KMS-11 (cell line): ENCODE measurements around the gene TMEM132A.

Experiments used
- H2AFZ ChIP-seq: fragments of 200-600 bp; sonication (generic); 2 replicates; pipeline ENCODE4 v1.6.1; 2016; ENCODE audit warnings: antibody characterized with exemption, mixed run types, low read depth
- H3K27ac ChIP-seq: fragments of 200-600 bp; sonication (generic); 2 replicates; pipeline ENCODE4 v1.6.1; 2016; ENCODE audit warnings: mild to moderate bottlenecking, mixed run types
- H3K27me3 ChIP-seq: fragments of 200-600 bp; sonication (generic); 2 replicates; pipeline ENCODE4 v1.6.1; 2017; ENCODE audit warnings: mild to moderate bottlenecking, low read depth, mixed run types, moderate library complexity; ENCODE audit not compliant: insufficient read depth
- H3K36me3 ChIP-seq: fragments of 200-600 bp; sonication (generic); 2 replicates; pipeline ENCODE4 v1.6.1; 2017; ENCODE audit warnings: mild to moderate bottlenecking, mixed run types; ENCODE audit not compliant: insufficient read depth
- H3K4me1 ChIP-seq: fragments of 200-600 bp; sonication (generic); 2 replicates; pipeline ENCODE4 v1.6.1; 2016; ENCODE audit warnings: mild to moderate bottlenecking, low read depth, mixed run types; ENCODE audit not compliant: poor library complexity, severe bottlenecking
- H3K4me2 ChIP-seq: fragments of 200-600 bp; sonication (generic); 2 replicates; pipeline ENCODE4 v1.7.0; 2016; ENCODE audit warnings: mild to moderate bottlenecking, mixed run types
- H3K4me3 ChIP-seq: fragments of 200-600 bp; sonication (generic); IDR thresholded peaks from 2 replicates; pipeline ENCODE4 v1.6.1; 2017; ENCODE audit warnings: low read depth, low read length, mixed read lengths; ENCODE audit not compliant: insufficient read depth
- H3K79me2 ChIP-seq: fragments of 200-600 bp; sonication (generic); 2 replicates; pipeline ENCODE4 v1.6.1; 2016; ENCODE audit warnings: low read depth, mixed run types; ENCODE audit not compliant: insufficient read depth
- H3K9ac ChIP-seq: fragments of 200-600 bp; sonication (generic); 2 replicates; pipeline ENCODE4 v1.6.1; 2016; ENCODE audit warnings: mild to moderate bottlenecking, mixed run types
- H4K20me1 ChIP-seq: fragments of 200-600 bp; sonication (generic); 2 replicates; pipeline ENCODE4 v1.6.1; 2016; ENCODE audit warnings: mild to moderate bottlenecking, mixed run types; ENCODE audit not compliant: insufficient read depth
- TF ChIP-seq, protein P1 (sequence below): fragments of 200-600 bp; sonication (generic); conservative IDR thresholded peaks from 2 replicates; pipeline ENCODE4 v1.6.1; 2017; ENCODE audit warnings: low read depth, mild to moderate bottlenecking, antibody characterized with exemption, low read length, moderate library complexity, mixed read lengths

Gene TMEM132A

GRCh38 chr11:60966890-60967289 lies 42.6 kb downstream of the TMEM132A start:
- TF ChIP-seq, protein P1, sequence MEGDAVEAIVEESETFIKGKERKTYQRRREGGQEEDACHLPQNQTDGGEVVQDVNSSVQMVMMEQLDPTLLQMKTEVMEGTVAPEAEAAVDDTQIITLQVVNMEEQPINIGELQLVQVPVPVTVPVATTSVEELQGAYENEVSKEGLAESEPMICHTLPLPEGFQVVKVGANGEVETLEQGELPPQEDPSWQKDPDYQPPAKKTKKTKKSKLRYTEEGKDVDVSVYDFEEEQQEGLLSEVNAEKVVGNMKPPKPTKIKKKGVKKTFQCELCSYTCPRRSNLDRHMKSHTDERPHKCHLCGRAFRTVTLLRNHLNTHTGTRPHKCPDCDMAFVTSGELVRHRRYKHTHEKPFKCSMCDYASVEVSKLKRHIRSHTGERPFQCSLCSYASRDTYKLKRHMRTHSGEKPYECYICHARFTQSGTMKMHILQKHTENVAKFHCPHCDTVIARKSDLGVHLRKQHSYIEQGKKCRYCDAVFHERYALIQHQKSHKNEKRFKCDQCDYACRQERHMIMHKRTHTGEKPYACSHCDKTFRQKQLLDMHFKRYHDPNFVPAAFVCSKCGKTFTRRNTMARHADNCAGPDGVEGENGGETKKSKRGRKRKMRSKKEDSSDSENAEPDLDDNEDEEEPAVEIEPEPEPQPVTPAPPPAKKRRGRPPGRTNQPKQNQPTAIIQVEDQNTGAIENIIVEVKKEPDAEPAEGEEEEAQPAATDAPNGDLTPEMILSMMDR: no peak
- no peak overlapping the region for H3K4me3 ChIP-seq
- no peak overlapping the region for H3K9ac ChIP-seq
- no peaks in the 10 kb centered on the region for H3K27me3 ChIP-seq
- H3K4me1 ChIP-seq: no peaks in the 10 kb centered on the region
- H4K20me1 ChIP-seq: no peaks in the 10 kb centered on the region
- H3K36me3 ChIP-seq: no peaks in the 10 kb centered on the region
- H2AFZ ChIP-seq: no peak overlapping the region
- no peaks in the 10 kb centered on the region for H3K79me2 ChIP-seq
- no peak overlapping the region for H3K27ac ChIP-seq
- H3K4me2 ChIP-seq: no peak overlapping the region

- H4K20me1 ChIP-seq: no peaks in the 10 kb centered on the region
- H2AFZ ChIP-seq: no peak overlapping the region
- H3K27ac ChIP-seq: no peak overlapping the region
- no peaks in the 10 kb centered on the region for H3K4me1 ChIP-seq
- H3K4me3 ChIP-seq: no peak overlapping the region
- H3K36me3 ChIP-seq: no peaks in the 10 kb centered on the region
- H3K4me2 ChIP-seq: no peak overlapping the region
- no peaks in the 10 kb centered on the region for H3K27me3 ChIP-seq
- no peak overlapping the region for H3K9ac ChIP-seq
- H3K79me2 ChIP-seq: no peaks in the 10 kb centered on the region
- TF ChIP-seq, protein P1: no peak
Observed at GRCh38 chr11:60968223-60968622, 44.0 kb downstream of the TMEM132A start.

DNA sequence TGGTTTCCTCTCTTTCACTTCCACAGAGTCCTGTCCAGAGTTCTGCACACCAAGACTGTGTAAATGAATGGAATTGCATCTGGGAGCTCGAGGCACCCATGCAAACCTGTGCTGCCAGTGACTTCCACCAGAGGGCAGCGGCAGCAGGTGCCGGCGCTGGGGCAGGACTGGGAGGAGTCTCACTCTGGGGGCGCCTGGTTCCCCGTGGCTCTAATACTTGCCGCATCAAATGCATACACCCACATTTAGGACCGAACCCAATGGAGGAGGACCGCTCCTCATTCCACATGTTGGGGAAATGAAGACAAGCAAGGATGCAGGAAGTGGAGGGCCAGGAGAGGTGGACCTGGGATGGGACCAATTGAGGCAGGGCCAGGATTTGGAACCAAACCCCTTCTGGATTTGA lies 46.1 kb downstream of the TMEM132A start:
- no peaks in the 10 kb centered on the region for H3K36me3 ChIP-seq
- H3K79me2 ChIP-seq: no peaks in the 10 kb centered on the region
- TF ChIP-seq, protein P1: peak; percentile 91
- no peaks in the 10 kb centered on the region for H3K4me1 ChIP-seq
- no peaks in the 10 kb centered on the region for H3K27me3 ChIP-seq
- H4K20me1 ChIP-seq: no peaks in the 10 kb centered on the region
- no peak overlapping the region for H3K9ac ChIP-seq
- peak overlapping the region; percentile 46; the same call in 1 of the 2 replicates for H2AFZ ChIP-seq
- H3K4me2 ChIP-seq: peak overlapping the region; percentile 14; the same call in 1 of the 2 replicates
- no peak overlapping the region for H3K4me3 ChIP-seq
- no peak overlapping the region for H3K27ac ChIP-seq

DNA sequence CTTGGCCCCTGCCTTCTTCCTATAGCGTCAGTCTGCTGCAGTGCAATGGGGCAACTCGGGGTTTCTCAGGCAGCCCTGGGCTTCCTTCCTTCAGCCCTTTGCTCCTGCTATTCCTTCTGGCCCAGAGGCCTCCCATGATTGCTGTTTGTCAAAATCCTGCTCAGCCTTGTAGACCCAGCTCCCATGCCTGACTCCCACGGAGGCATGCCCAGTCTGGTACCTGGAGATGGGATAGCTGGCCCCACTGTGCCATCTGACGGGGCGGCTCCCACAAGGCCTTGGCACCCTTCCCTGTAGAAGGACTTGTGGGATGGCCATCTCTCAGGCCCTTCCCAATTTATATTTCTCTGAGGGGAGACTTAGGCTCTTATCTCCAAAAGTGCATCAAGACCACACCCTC lies 46.6 kb downstream of the TMEM132A start:
- H3K4me3 ChIP-seq: no peak overlapping the region
- no peaks in the 10 kb centered on the region for H3K4me1 ChIP-seq
- TF ChIP-seq, protein P1: no peak
- H3K36me3 ChIP-seq: no peaks in the 10 kb centered on the region
- no peak overlapping the region for H2AFZ ChIP-seq
- H3K79me2 ChIP-seq: no peaks in the 10 kb centered on the region
- no peaks in the 10 kb centered on the region for H3K27me3 ChIP-seq
- no peak overlapping the region for H3K9ac ChIP-seq
- H3K4me2 ChIP-seq: peak overlapping the region; percentile 14; the same call in 1 of the 2 replicates
- no peaks in the 10 kb centered on the region for H4K20me1 ChIP-seq
- no peak overlapping the region for H3K27ac ChIP-seq
